ENCODE results near the gene THBS4.

THBS4 gene

DNA sequence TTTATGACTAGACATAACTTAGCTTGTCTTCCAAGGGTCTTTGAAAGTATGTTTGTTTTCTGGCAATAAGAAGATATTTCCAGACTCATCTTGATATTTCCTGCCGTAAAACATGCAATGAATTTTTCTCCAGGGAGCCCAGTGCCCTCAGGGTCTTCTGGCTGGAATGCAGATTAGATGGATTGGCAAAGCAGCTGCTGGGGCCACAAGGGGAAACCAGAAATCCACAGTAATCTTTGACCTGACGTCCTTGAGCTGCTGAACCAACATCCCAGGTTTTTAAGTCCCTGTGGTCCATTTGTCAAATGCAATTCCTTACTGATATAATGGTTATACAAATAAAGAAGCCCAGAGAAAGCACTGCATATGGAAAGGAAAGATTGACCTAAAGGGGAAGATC lies 93.0 kb downstream of the THBS4 start:
- H3K4me3 ChIP-seq (ENCODE audit: low read depth, low read length): no peak overlapping the region
- in situ Hi-C loops (cut with HindIII; ENCODE audit: low sequenced_read_pairs): no loop called here
- TF ChIP-seq, protein P1, sequence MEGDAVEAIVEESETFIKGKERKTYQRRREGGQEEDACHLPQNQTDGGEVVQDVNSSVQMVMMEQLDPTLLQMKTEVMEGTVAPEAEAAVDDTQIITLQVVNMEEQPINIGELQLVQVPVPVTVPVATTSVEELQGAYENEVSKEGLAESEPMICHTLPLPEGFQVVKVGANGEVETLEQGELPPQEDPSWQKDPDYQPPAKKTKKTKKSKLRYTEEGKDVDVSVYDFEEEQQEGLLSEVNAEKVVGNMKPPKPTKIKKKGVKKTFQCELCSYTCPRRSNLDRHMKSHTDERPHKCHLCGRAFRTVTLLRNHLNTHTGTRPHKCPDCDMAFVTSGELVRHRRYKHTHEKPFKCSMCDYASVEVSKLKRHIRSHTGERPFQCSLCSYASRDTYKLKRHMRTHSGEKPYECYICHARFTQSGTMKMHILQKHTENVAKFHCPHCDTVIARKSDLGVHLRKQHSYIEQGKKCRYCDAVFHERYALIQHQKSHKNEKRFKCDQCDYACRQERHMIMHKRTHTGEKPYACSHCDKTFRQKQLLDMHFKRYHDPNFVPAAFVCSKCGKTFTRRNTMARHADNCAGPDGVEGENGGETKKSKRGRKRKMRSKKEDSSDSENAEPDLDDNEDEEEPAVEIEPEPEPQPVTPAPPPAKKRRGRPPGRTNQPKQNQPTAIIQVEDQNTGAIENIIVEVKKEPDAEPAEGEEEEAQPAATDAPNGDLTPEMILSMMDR (IDR thresholded peaks at IDR 0.05; ENCODE audit: low read depth, low read length): no peak
- peak; percentile 14 for DNase-seq (ENCODE audit: low read depth, low spot score)

DNA sequence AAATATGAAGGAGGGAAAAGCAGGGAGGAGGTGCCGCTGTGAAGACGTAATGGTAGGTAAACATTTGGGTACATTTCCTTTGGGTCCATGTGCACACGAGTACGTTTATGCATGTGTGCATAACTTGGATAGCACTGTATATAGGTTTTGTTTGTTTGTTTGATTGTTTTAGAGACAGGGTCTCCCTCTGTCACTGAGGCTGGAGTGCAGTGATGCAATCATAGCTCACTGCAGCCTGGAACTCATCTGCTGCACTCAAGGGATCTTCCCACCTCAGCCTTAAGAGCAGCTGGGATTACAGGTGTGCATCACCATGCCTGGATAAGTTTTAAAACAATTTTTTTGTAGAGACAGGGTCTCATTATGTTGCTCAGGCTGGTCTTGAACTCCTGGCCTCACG lies 94.0 kb downstream of the THBS4 start:
- TF ChIP-seq, protein P1 (IDR thresholded peaks at IDR 0.05; ENCODE audit: low read depth, low read length): no peak
- no peak overlapping the region for H3K4me3 ChIP-seq (ENCODE audit: low read depth, low read length)
- DNase-seq (ENCODE audit: low read depth, low spot score): no peak
- in situ Hi-C loops (cut with HindIII; ENCODE audit: low sequenced_read_pairs): no loop called here
